ENCODE measurements around the gene CUL5. TPM values are rescaled to one million over a fixed set of nuclear protein-coding genes. Genes with fewer than 3 reads are reported as not detected.

The CUL5 gene
- total RNA-seq, 1 experiment from 2014 or later: 63.1 TPM

- H3K9me3 ChIP-seq (ENCODE audit: low read depth, low read length, poor library complexity, severe bottlenecking): no peaks in the 10 kb centered on the region
- POLR2A ChIA-PET (ENCODE audit: low non-redundant PET): no interaction called here
- no peak overlapping the region for H3K27ac ChIP-seq (ENCODE audit: low read depth, low read length, poor library complexity, severe bottlenecking)
- no peak overlapping the region for H3K4me3 ChIP-seq (ENCODE audit: low read depth, low read length, poor library complexity, severe bottlenecking)
- BruUV-seq (replicated peaks): no TSS peak
- H3K4me1 ChIP-seq (ENCODE audit: insufficient read depth, low read length, poor library complexity, severe bottlenecking): no peaks in the 10 kb centered on the region
- CTCF ChIA-PET: no interaction called here
- DNase-seq (ENCODE audit: low spot score): no peak
- intact Hi-C loops (cut with micrococcal nuclease; ENCODE audit: unreplicated experiment): no loop called here
- peaks cover 78% of the 10 kb centered on the region for H3K36me3 ChIP-seq (ENCODE audit: insufficient read depth, low read length, poor library complexity, severe bottlenecking)
- TF ChIP-seq EZH2 (IDR thresholded peaks at IDR 0.05; ENCODE audit: borderline replicate concordance, low read depth, low read length, poor library complexity, severe bottlenecking): no peak
- TF ChIP-seq CTCF (conservative IDR thresholded peaks at IDR 0.05; ENCODE audit: low read depth, low read length): no peak
- no peaks in the 10 kb centered on the region for H3K27me3 ChIP-seq (replicated peaks; ENCODE audit: insufficient read depth, low read depth, low read length, poor library complexity)
These were observed 133.6 kb downstream of the CUL5 start for GRCh38 chr11:108142304-108142703.

DNA sequence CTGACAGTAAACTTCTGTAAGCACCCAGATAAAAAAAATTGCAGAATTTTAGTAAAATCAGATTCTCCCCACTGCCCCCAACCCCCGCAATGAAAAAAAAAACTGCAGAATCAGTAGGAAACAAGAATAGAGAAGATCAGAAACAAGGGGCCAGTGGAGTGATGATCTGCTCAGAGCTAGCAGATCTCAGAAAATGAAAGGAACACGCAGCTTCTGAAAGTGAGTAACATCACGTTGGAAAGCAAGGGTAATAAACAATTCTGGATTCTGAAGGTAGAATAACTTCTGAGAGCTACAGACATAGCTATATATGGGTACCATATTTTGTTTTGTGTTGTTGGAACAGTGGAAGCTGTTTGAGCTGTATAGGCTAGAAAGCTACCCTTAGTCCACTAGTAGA, 135.9 kb downstream of the CUL5 start:
- intact Hi-C loops (cut with micrococcal nuclease; ENCODE audit: unreplicated experiment): no loop called here
- ChIA-PET POLR2A (ENCODE audit: low non-redundant PET) (no interaction called here), CTCF (interaction anchor here (0.5 kb wide), 1 partner anchor 282 kb away, joined by 6 read pairs; no protein-coding TSS in a partner anchor)
- DNase-seq (ENCODE audit: low spot score): no peak
- Histone ChIP-seq H3K4me1 (ENCODE audit: insufficient read depth, low read length, poor library complexity, severe bottlenecking) (no peaks in the 10 kb centered on the region), H3K27ac (ENCODE audit: low read depth, low read length, poor library complexity, severe bottlenecking) (no peak overlapping the region), H3K27me3 (replicated peaks; ENCODE audit: insufficient read depth, low read depth, low read length, poor library complexity) (no peaks in the 10 kb centered on the region), H3K9me3 (ENCODE audit: low read depth, low read length, poor library complexity, severe bottlenecking) (no peaks in the 10 kb centered on the region), H3K4me3 (ENCODE audit: low read depth, low read length, poor library complexity, severe bottlenecking) (no peak overlapping the region), H3K36me3 (ENCODE audit: insufficient read depth, low read length, poor library complexity, severe bottlenecking) (peaks cover 93% of the 10 kb centered on the region)
- TF ChIP-seq CTCF (conservative IDR thresholded peaks at IDR 0.05; ENCODE audit: low read depth, low read length) (no peak), EZH2 (IDR thresholded peaks at IDR 0.05; ENCODE audit: borderline replicate concordance, low read depth, low read length, poor library complexity, severe bottlenecking) (no peak)
- BruUV-seq (replicated peaks): no TSS peak

- peaks cover 96% of the 10 kb centered on the region for H3K36me3 ChIP-seq (ENCODE audit: insufficient read depth, low read length, poor library complexity, severe bottlenecking)
- no peak overlapping the region for H3K4me3 ChIP-seq (ENCODE audit: low read depth, low read length, poor library complexity, severe bottlenecking)
- ChIA-PET POLR2A (ENCODE audit: low non-redundant PET) (no interaction called here), CTCF (no interaction called here)
- TF ChIP-seq CTCF (conservative IDR thresholded peaks at IDR 0.05; ENCODE audit: low read depth, low read length): no peak
- TF ChIP-seq EZH2 (IDR thresholded peaks at IDR 0.05; ENCODE audit: borderline replicate concordance, low read depth, low read length, poor library complexity, severe bottlenecking): no peak
- intact Hi-C loops (cut with micrococcal nuclease; ENCODE audit: unreplicated experiment): no loop called here
- no TSS peak for BruUV-seq (replicated peaks)
- no peaks in the 10 kb centered on the region for H3K27me3 ChIP-seq (replicated peaks; ENCODE audit: insufficient read depth, low read depth, low read length, poor library complexity)
- no peaks in the 10 kb centered on the region for H3K9me3 ChIP-seq (ENCODE audit: low read depth, low read length, poor library complexity, severe bottlenecking)
- H3K27ac ChIP-seq (ENCODE audit: low read depth, low read length, poor library complexity, severe bottlenecking): no peak overlapping the region
- DNase-seq (ENCODE audit: low spot score): no peak
- H3K4me1 ChIP-seq (ENCODE audit: insufficient read depth, low read length, poor library complexity, severe bottlenecking): no peaks in the 10 kb centered on the region
These were observed 138.5 kb downstream of the CUL5 start for GRCh38 chr11:108147150-108147549.
